ENCODE data around the gene WDR90. TPM values are rescaled to one million over a fixed set of nuclear protein-coding genes. Genes with fewer than 3 reads are reported as not detected.

The WDR90 gene
- total RNA-seq, 1 donor from 2014 or later, result 9.3 TPM

DNA sequence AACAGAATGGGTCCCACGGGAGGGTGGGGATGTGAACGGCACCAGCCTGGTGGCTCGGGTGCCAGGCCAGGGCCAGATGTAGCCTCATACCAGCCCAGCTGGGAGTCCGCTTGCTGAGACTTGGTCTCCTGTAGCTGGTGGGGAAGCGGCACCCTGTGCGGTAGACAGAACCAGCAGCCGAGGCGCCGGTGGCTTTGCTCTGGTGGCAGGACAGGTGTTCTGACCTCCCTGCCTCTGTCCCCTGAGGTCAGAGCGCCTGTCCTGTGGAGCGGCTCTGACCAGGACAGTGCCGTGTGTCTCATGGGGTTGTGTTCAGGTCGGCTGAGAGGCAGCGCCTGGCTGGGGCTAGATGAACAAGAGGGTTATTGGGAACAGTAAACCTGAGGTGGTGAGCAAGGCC is 39.2 kb upstream of the WDR90 start:
- no peaks in the 10 kb centered on the region for H3K9me3 ChIP-seq (ENCODE audit: low read depth)
- Mint-ChIP-seq H3K4me3 (peak overlapping the region; percentile 36), H3K27me3 (ENCODE audit: insufficient read depth, low read depth) (peaks cover 17% of the 10 kb centered on the region), H3K4me1 (peaks cover 17% of the 10 kb centered on the region), H3K9me3 (peaks cover 33% of the 10 kb centered on the region), H3K36me3 (peaks cover 25% of the 10 kb centered on the region), H3K27ac (no peak overlapping the region)
- no peak overlapping the region for H3K27ac ChIP-seq
- H3K4me3 ChIP-seq, result no peak overlapping the region
- H3K9ac ChIP-seq, result no peak overlapping the region
- no peaks in the 10 kb centered on the region for H3K36me3 ChIP-seq
- no peaks in the 10 kb centered on the region for H3F3A ChIP-seq (ENCODE audit: low read depth)
- H3K4me1 ChIP-seq, result no peaks in the 10 kb centered on the region
- TF ChIP-seq EZH2 (IDR thresholded peaks at IDR 0.05), result no peak
- no peak for TF ChIP-seq EZH2phosphoT487 (IDR thresholded peaks at IDR 0.05)
- TF ChIP-seq, protein P1, sequence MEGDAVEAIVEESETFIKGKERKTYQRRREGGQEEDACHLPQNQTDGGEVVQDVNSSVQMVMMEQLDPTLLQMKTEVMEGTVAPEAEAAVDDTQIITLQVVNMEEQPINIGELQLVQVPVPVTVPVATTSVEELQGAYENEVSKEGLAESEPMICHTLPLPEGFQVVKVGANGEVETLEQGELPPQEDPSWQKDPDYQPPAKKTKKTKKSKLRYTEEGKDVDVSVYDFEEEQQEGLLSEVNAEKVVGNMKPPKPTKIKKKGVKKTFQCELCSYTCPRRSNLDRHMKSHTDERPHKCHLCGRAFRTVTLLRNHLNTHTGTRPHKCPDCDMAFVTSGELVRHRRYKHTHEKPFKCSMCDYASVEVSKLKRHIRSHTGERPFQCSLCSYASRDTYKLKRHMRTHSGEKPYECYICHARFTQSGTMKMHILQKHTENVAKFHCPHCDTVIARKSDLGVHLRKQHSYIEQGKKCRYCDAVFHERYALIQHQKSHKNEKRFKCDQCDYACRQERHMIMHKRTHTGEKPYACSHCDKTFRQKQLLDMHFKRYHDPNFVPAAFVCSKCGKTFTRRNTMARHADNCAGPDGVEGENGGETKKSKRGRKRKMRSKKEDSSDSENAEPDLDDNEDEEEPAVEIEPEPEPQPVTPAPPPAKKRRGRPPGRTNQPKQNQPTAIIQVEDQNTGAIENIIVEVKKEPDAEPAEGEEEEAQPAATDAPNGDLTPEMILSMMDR (IDR thresholded peaks at IDR 0.05), result no peak
- no peaks in the 10 kb centered on the region for H4K20me1 ChIP-seq (ENCODE audit: low read depth)
- no peak overlapping the region for H3K4me2 ChIP-seq
- H3K79me2 ChIP-seq (ENCODE audit: low read depth), result peaks cover 8% of the 10 kb centered on the region
- no peak for DNase-seq (ENCODE audit: low spot score)
- H3K27me3 ChIP-seq, result no peaks in the 10 kb centered on the region
- H2AFZ ChIP-seq (replicated peaks), result no peak overlapping the region

DNA sequence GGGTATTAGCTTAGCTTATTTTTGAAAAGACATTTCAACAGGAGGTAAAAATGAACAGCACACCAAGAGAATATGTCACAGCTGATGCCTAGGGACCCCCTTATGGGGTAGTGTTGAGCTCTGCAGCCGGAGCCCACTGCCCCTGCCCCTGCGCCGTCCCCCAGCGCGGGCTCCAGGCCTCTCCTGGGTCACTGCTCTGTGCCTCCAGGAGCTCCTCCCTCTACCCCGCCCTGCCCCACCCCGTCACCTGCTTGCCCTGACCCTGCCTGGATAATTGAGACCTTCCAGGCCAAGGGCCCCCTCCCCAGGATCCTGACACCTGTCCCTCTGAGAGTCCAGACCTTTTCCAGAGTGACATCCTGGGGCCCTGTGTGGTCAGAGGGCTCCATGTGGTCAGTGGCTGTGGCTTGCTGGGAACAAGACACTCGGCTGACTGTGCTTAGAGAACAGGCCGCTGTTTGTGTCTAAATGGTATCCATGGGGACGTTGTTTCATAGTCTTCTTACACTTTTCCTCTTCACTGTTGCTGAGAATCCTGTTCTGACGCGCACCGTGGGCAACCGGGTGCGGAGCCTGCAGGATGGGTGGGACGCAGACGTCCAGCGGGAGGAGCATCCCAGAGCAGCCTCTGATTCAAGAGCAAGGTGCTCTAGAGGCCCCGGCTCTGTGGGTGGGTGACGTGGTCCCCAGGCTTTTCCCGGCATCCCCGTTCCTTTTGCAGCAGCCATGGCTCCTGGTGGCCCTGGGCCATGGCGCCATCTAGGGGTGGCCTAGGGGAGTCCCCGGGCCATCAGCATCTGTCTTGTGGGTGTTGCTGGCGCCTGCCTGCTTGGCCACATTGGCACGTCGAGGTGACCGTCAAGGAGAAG is 38.4 kb upstream of the WDR90 start:
- H3K4me1 Mint-ChIP-seq, result peaks cover 20% of the 10 kb centered on the region
- peaks cover 20% of the 10 kb centered on the region for H3K27me3 Mint-ChIP-seq (ENCODE audit: insufficient read depth, low read depth)
- Histone ChIP-seq H2AFZ (replicated peaks) (no peak overlapping the region), H3K79me2 (ENCODE audit: low read depth) (peaks cover under 1% of the 10 kb centered on the region), H3K9me3 (ENCODE audit: low read depth) (no peaks in the 10 kb centered on the region), H3K9ac (no peak overlapping the region), H3K27ac (no peak overlapping the region), H3F3A (ENCODE audit: low read depth) (no peaks in the 10 kb centered on the region), H3K27me3 (no peaks in the 10 kb centered on the region), H3K4me3 (no peak overlapping the region), H4K20me1 (ENCODE audit: low read depth) (no peaks in the 10 kb centered on the region), H3K4me1 (no peaks in the 10 kb centered on the region), H3K36me3 (no peaks in the 10 kb centered on the region), H3K4me2 (no peak overlapping the region)
- no peak for TF ChIP-seq EZH2phosphoT487 (IDR thresholded peaks at IDR 0.05)
- TF ChIP-seq, protein P1 (IDR thresholded peaks at IDR 0.05), result peak; percentile 71
- peak overlapping the region; percentile 43 for H3K4me3 Mint-ChIP-seq
- H3K9me3 Mint-ChIP-seq, result peaks cover 25% of the 10 kb centered on the region
- H3K36me3 Mint-ChIP-seq, result peaks cover 22% of the 10 kb centered on the region
- DNase-seq (ENCODE audit: low spot score), result peak; percentile 71
- no peak overlapping the region for H3K27ac Mint-ChIP-seq

DNA sequence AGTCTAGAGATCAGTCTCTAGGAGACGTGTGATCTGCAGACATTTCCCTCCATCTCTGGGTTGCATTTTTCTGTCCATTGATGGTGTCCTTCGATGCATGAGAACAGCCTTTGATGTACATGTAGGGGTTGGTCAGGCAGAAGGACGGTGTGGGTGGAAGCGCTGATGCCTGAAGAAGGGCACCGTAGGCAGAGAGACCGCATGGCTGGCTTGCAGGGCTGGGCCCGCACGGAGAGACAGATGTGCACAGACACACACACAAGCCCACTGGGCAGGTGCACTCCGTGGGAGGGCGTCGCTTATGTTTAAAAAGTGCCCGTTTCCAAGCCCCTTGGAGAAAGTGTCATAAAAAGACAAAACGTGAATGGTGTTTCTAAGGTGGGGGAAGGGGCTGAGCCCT is 34.0 kb upstream of the WDR90 start:
- no peak overlapping the region for H3K27ac Mint-ChIP-seq
- no peak overlapping the region for H3K4me3 Mint-ChIP-seq

More for the DNA sequence above, 34.0 kb upstream of the WDR90 start:
- H3K36me3 Mint-ChIP-seq, result peaks cover 17% of the 10 kb centered on the region
- peaks cover 12% of the 10 kb centered on the region for H3K9me3 Mint-ChIP-seq
- Histone ChIP-seq H3K4me2 (no peak overlapping the region), H3K79me2 (ENCODE audit: low read depth) (no peaks in the 10 kb centered on the region), H4K20me1 (ENCODE audit: low read depth) (no peaks in the 10 kb centered on the region), H3F3A (ENCODE audit: low read depth) (no peaks in the 10 kb centered on the region), H3K4me3 (no peak overlapping the region), H2AFZ (replicated peaks) (no peak overlapping the region), H3K36me3 (no peaks in the 10 kb centered on the region), H3K9me3 (ENCODE audit: low read depth) (no peaks in the 10 kb centered on the region), H3K9ac (no peak overlapping the region), H3K4me1 (no peaks in the 10 kb centered on the region), H3K27me3 (no peaks in the 10 kb centered on the region), H3K27ac (no peak overlapping the region)
- no peak for DNase-seq (ENCODE audit: low spot score)
- peaks cover 15% of the 10 kb centered on the region for H3K27me3 Mint-ChIP-seq (ENCODE audit: insufficient read depth, low read depth)
- H3K4me1 Mint-ChIP-seq, result peaks cover 8% of the 10 kb centered on the region
- no peak for TF ChIP-seq EZH2 (IDR thresholded peaks at IDR 0.05)
- TF ChIP-seq, protein P1 (IDR thresholded peaks at IDR 0.05), result no peak
- TF ChIP-seq EZH2phosphoT487 (IDR thresholded peaks at IDR 0.05), result no peak
